Measurements from ENCODE around the gene HAUS6. TPM values are rescaled to one million over a fixed set of nuclear protein-coding genes. Genes with fewer than 3 reads are reported as not detected.
"Not testable (repeated sequence)": the region's sequence is repeated elsewhere in the genome, so short reads cannot be mapped to it uniquely, and the experiment has no call there.

The HAUS6 gene
- total and polyA plus RNA-seq, 7 donors: 1.2 to 12.5 (median 6.9) TPM

- WGBS, 2 donors: 96 to 97% methylated on average over 5 of the region's 5 CpGs
- H3K9me3 ChIP-seq: no peaks in the 10 kb centered on the region
- intact Hi-C loops (cut with DNase I): no loop called here
- no peaks in the 10 kb centered on the region for H3K4me1 ChIP-seq
- no peak overlapping the region for H3K27ac ChIP-seq
- DNase-seq: no peak
- TF ChIP-seq CTCF (IDR thresholded peaks at IDR 0.05) (no peak), POLR2AphosphoS5 (IDR thresholded peaks at IDR 0.05) (no peak), EP300 (IDR thresholded peaks at IDR 0.05) (no peak), POLR2A (IDR thresholded peaks at IDR 0.05) (no peak)
- H3K27me3 ChIP-seq: no peaks in the 10 kb centered on the region
- H3K36me3 ChIP-seq: peaks cover 21 to 82% (median 38%) of the 10 kb centered on the region in 4 donors
- H3K4me3 ChIP-seq: no peak overlapping the region
Measured at GRCh38 chr9:19117039-19117716, 14.5 kb upstream of the HAUS6 start.

GRCh38 chr9:19116107-19116790, 13.5 kb upstream of the HAUS6 start:
- Histone ChIP-seq H3K36me3 (peaks cover 21 to 74% (median 38%) of the 10 kb centered on the region in 4 donors), H3K4me1 (no peaks in the 10 kb centered on the region), H3K4me3 (no peak overlapping the region), H3K9me3 (no peaks in the 10 kb centered on the region), H3K27me3 (no peaks in the 10 kb centered on the region), H3K27ac (no peak overlapping the region)
- no peak for DNase-seq
- intact Hi-C loops (cut with DNase I): no loop called here
- TF ChIP-seq EP300 (IDR thresholded peaks at IDR 0.05): no peak
- no peak for TF ChIP-seq CTCF (IDR thresholded peaks at IDR 0.05)
- no peak for TF ChIP-seq POLR2A (IDR thresholded peaks at IDR 0.05)
- no peak for TF ChIP-seq POLR2AphosphoS5 (IDR thresholded peaks at IDR 0.05)
- WGBS, 2 donors: 91 to 92% methylated on average over 10 of the region's 10 CpGs

GRCh38 chr9:19114680-19115270, 12.1 kb upstream of the HAUS6 start:
- WGBS, 2 donors: 95 to 100% methylated on average over 3 of the region's 3 CpGs
- DNase-seq: no peak
- intact Hi-C loops (cut with DNase I): no loop called here
- H3K4me3 ChIP-seq: no peak overlapping the region
- no peaks in the 10 kb centered on the region for H3K9me3 ChIP-seq
- no peak overlapping the region for H3K27ac ChIP-seq
- H3K4me1 ChIP-seq: no peaks in the 10 kb centered on the region
- TF ChIP-seq CTCF (IDR thresholded peaks at IDR 0.05): no peak
- TF ChIP-seq POLR2AphosphoS5 (IDR thresholded peaks at IDR 0.05): peak in 1 of 4 donors; percentile 3
- H3K27me3 ChIP-seq: no peaks in the 10 kb centered on the region
- H3K36me3 ChIP-seq: peaks cover 13 to 60% (median 25%) of the 10 kb centered on the region in 4 donors

GRCh38 chr9:19113964-19114679, 11.4 kb upstream of the HAUS6 start:
- Histone ChIP-seq H3K4me3 (no peak overlapping the region), H3K27me3 (no peaks in the 10 kb centered on the region), H3K27ac (no peak overlapping the region), H3K9me3 (no peaks in the 10 kb centered on the region), H3K36me3 (peaks cover 8 to 53% (median 23%) of the 10 kb centered on the region in 4 donors), H3K4me1 (no peaks in the 10 kb centered on the region)
- intact Hi-C loops (cut with DNase I): no loop called here
- 91 to 93% methylated on average over 12 of the region's 12 CpGs for WGBS, 2 donors
- DNase-seq: no peak
- TF ChIP-seq EP300 (IDR thresholded peaks at IDR 0.05) (no peak), POLR2AphosphoS5 (IDR thresholded peaks at IDR 0.05) (no peak), CTCF (IDR thresholded peaks at IDR 0.05) (no peak), POLR2A (IDR thresholded peaks at IDR 0.05) (no peak)

GRCh38 chr9:19113064-19113611, 10.4 kb upstream of the HAUS6 start:
- H3K27ac ChIP-seq; H3K9me3 ChIP-seq; H3K4me3 ChIP-seq; H3K4me1 ChIP-seq; DNase-seq; intact Hi-C loops (cut with DNase I); H3K27me3 ChIP-seq: not testable (repeated sequence)
- WGBS, 2 donors: 93 to 96% methylated on average over 7 of the region's 7 CpGs
- peaks cover 4 to 43% (median 17%) of the 10 kb centered on the region in 4 donors for H3K36me3 ChIP-seq
